Tibial artery (tissue), 4 donors: Measurements from ENCODE around the gene SGK2.

Experiments
- DNase-seq, 2 donors: peaks; one replicate each; pipeline ENCODE4 v3.0.0-alpha.2; 2019
- H3K27ac ChIP-seq, 2 donors: fragments of 200-600 bp; sonication (generic) in 1 of 2; 1 replicate in 1 of 2; 2 replicates in 1 of 2; pipeline ENCODE4 v1.5.1; 2018 to 2019; ENCODE audit warnings: mild to moderate bottlenecking in 1 of 2
- H3K27me3 ChIP-seq, 2 donors: fragments of 200-600 bp; sonication (generic) in 1 of 2; one replicate each; pipeline versions ENCODE4 v1.5.1 to v1.6.0; 2016 to 2019
- H3K36me3 ChIP-seq, 3 donors: fragments of 200-600 bp; sonication (generic) in 2 of 3; one replicate each; pipeline ENCODE4 v1.5.1; 2016 to 2019; ENCODE audit warnings: mild to moderate bottlenecking in 2 of 3
- H3K4me1 ChIP-seq, 4 donors: fragments of 200-600 bp; sonication (generic) in 2 of 4; 1 replicate in 3 of 4; 2 replicates in 1 of 4; pipeline ENCODE4 v1.5.1; 2016 to 2019
- H3K4me3 ChIP-seq, 2 donors: fragments of 200-600 bp; sonication (generic) in 1 of 2; 1 replicate in 1 of 2; 2 replicates in 1 of 2; pipeline ENCODE4 v1.5.1; 2018 to 2019; ENCODE audit warnings: mild to moderate bottlenecking in 2 of 2
- H3K9me3 ChIP-seq, 3 donors: fragments of 200-600 bp; sonication (generic) in 1 of 3; one replicate each; pipeline ENCODE4 v1.5.1; 2016 to 2019
- intact Hi-C: fragments of 100-400 bp; cut with DNase I; formaldehyde crosslinking; loops from one replicate; pipeline ENCODE4 v1.15.0; 2023; ENCODE audit warnings: low total_unique reads
- TF ChIP-seq, protein P1 (sequence below), 2 experiments: fragments of 200-600 bp in 1 of 2; fragments of 450-650 bp in 1 of 2; IDR thresholded peaks; one replicate each; pipeline ENCODE4 v1.5.1; 2017 to 2019; ENCODE audit warnings: antibody characterized with exemption in 2 of 2, mild to moderate bottlenecking in 1 of 2, moderate library complexity in 1 of 2

SGK2 gene

GRCh38 chr20:43631598-43631997 lies 72.8 kb downstream of the SGK2 start:
- H3K4me3 ChIP-seq, result no peak overlapping the region
- TF ChIP-seq, protein P1, sequence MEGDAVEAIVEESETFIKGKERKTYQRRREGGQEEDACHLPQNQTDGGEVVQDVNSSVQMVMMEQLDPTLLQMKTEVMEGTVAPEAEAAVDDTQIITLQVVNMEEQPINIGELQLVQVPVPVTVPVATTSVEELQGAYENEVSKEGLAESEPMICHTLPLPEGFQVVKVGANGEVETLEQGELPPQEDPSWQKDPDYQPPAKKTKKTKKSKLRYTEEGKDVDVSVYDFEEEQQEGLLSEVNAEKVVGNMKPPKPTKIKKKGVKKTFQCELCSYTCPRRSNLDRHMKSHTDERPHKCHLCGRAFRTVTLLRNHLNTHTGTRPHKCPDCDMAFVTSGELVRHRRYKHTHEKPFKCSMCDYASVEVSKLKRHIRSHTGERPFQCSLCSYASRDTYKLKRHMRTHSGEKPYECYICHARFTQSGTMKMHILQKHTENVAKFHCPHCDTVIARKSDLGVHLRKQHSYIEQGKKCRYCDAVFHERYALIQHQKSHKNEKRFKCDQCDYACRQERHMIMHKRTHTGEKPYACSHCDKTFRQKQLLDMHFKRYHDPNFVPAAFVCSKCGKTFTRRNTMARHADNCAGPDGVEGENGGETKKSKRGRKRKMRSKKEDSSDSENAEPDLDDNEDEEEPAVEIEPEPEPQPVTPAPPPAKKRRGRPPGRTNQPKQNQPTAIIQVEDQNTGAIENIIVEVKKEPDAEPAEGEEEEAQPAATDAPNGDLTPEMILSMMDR (IDR thresholded peaks at IDR 0.05), result no peak
- intact Hi-C loops, result no loop called here
- DNase-seq, result no peak
- no peaks in the 10 kb centered on the region for H3K9me3 ChIP-seq
- H3K27me3 ChIP-seq, result no peaks in the 10 kb centered on the region
- no peaks in the 10 kb centered on the region for H3K4me1 ChIP-seq
- H3K27ac ChIP-seq, result no peak overlapping the region
- H3K36me3 ChIP-seq, result peaks cover 50 to 96% (median 74%) of the 10 kb centered on the region in 3 donors
